ENCODE results near the gene PNPLA7.

The PNPLA7 gene

DNA sequence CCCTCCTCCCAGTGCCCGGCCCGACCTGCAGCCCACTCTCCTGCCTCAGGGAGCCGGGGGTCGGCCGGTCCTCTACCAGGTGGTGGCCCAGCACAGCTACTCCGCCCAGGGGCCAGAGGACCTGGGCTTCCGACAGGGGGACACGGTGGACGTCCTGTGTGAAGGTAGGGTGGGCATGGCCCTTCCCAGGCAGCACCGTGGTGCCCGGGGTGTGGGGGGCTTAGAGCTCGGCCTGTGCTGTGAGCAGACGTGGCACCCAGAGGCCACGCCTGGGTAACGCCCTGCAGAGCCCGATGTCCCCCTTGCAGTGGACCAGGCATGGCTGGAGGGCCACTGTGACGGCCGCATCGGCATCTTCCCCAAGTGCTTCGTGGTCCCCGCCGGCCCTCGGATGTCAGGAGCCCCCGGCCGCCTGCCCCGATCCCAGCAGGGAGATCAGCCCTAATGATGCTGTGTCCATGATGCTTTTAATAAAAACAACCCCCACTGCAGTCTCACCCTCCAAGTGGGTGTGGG, 116.2 kb downstream of the PNPLA7 start:
- no peak for DNase-seq

DNA sequence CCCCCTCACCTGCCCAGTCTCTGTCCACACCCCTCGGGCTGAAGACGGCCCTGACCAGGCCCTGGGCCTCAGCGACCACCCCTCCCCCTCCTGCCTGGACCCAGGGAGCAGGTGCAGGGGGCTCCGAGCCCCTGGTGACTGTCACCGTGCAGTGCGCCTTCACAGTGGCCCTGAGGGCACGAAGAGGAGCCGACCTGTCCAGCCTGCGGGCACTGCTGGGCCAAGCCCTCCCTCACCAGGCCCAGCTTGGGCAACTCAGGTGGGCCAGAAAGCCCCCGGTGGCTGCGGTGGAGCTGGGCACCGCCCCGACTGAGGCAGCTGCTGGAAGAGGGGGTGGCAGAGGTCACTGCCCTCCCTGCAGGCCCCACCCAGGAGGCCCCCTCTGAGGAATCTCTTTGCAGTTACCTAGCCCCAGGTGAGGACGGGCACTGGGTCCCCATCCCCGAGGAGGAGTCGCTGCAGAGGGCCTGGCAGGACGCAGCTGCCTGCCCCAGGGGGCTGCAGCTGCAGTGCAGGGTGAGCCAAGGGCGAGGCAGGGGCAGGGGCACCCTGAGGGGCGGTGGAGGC, 116.8 kb downstream of the PNPLA7 start:
- no peak for DNase-seq

- no peak for DNase-seq
These were observed 117.4 kb downstream of the PNPLA7 start for GRCh38 chr9:137432687-137433348.

DNA sequence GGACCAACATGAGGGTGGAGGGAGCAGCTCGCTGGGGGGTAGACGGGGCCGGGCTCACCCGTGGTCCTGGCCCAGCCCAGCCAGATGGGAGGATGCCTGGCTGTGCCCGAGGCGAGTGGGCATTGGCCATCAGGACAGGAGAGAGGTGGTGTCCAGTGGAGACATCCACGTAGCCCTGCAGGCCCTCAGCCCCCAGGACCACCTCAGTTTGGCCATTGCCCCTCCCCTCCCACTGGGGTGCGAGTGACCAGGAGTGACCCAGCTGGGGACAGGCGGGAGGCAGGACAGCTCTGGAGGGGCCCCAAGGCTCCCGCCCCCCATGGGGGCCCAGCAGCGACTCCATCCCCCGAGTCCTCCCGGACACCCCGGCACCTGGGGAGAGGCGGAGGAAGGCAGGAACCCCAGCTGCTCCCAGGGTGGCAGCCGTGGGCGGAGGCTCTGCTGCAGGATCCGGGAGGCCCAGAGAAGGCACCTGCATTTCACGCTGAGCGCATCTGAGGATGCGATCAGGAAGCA, 118.7 kb downstream of the PNPLA7 start:
- no peak for DNase-seq

DNA sequence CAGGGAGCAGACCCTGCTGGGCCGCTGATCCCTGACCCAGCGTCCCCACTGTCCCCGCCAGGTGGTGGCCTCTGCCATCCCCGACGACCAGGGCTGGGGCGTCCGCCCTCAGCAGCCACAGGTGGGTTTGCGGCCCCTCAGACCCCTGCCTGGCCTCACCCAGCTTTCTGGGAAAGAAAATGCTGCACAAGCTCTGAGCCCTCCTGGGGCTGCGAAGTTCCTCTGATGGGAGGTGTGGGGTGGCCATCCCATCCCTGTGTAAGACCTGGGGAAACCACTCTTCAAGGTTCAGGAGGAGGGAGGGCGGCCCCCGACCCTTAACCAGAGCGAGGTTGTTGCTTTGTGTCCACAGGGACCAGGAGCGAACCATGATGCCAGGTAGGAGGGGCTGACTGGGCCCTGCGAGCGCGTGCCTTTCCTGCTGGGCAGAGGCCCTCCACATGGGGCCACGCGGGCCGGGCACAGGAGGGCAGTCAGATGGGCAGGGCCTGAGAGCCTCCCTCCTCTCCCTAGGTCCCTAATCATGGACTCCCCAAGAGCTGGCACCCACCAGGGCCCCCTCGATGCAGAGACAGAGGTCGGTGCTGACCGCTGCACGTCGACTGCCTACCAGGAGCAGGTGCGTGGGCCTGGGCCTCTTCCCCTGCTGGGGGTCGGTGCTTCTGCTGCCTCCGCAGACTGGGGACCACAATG, 119.3 kb downstream of the PNPLA7 start:
- DNase-seq = no peak

- DNase-seq = no peak
These were observed 120.1 kb downstream of the PNPLA7 start for GRCh38 chr9:137429974-137430722.

- DNase-seq = no peak
These were observed 120.7 kb downstream of the PNPLA7 start for GRCh38 chr9:137429546-137429890.

- no peak for DNase-seq
These were observed 121.2 kb downstream of the PNPLA7 start for GRCh38 chr9:137428841-137429545.

DNA sequence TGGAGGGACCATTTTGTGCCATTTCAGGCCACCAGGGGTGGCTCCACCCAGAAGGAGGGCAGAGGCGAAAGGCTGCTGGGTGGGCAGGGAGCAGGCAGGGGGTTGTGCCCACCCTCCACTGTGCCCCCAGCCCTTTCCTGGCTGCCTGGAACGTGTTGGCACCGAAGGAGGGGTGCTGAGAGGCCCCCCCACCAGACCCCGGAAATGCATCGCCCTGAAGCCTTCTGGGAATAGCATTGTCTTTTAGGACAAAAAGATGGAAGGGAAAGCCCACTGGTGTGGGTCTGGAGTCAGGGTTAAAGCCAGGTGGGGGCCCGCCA, 121.9 kb downstream of the PNPLA7 start:
- DNase-seq = no peak

- no peak for DNase-seq
These were observed 122.5 kb downstream of the PNPLA7 start for GRCh38 chr9:137427454-137428310.

DNA sequence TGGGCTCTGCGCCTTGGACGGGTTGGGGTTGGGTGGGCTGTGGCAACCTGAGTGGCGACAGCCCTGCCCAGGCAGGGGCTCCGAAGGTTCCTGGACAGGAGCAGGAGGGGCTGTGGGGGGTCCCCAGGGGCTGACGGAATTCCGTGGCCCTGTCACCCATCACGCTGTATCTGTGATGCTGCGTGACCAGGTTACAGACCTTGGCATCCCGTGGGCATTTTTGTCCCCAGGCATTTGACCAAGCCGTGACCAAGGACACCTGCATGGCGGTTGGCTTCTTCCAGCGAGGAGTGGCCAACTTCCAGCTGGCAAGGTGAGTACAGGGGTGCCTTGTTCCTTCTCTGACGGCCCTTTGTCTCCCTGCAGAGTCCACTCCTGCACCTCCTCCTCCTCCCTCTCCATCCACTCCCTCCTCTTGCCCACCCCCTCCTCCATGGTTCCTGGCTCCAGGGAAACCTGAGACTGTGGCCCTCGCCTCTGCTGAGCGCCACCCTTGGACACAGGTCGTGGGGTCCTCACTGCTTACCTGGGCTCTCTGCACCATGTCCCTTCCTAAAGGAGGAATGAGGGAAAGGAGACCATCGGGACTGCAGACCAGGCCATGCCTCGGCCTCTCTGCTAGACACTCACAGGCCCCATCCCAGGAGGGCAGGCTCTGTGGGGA, 124.1 kb downstream of the PNPLA7 start:
- DNase-seq = no peak

GRCh38 chr9:137423514-137424291, 126.5 kb downstream of the PNPLA7 start:
- no peak for DNase-seq

DNA sequence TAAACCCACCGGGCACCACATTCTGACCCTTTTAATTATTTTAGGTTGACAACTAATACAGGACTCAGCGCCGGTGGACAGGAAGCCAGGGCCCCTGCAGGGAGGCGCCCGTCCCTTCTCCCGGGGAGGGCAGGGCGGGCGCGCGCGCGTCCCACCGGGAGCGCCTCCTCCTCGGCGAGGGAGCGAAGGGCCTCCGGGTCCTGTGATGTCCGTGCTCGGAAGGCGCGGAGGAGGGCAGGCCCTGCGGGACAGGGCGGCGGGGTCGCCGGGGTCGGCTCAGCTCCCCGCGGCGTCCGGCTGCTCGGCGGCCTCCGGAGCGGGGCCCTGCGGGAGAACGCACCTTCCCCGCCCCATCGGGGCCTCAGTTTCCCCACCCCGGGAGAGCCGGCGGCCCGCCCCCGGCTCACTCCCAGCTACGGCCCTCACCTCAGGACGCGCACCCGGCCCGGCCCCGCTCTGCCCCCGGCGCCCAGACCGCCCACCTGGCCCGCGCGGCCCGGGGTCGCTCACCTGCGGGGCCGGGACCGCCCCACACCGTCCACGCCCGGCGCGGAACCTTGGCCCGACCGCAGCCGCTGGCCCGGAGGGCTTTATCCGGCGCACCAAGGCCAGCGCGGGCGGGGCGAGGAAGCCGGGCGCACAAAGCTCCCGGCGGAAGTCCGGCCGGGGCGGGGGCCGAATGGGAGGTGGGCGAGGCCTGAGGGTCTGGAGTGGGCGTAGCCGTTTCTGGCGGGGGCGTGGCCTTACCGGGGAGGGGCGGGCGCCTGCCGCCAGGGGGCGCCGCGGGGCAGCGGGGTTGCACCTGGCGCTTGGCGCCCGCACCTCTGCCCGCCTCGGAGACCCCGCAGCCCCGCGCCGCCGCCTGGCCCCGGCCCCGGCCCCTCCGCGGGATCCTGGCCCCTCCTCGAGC, 127.3 kb downstream of the PNPLA7 start, which contains the start of the genes EXD3 and NOXA1:
Gene EXD3, minus strand, starts transcription at position 559 of the 910 bp plus-strand sequence. CDS start 27,805 bp downstream, outside the sequence.
Gene NOXA1, plus strand, starts transcription at position 790 of the 910 bp plus-strand sequence. CDS start 137 bp downstream, outside the sequence.
- peak; percentile 89 to 94 (median 92) for DNase-seq

- DNase-seq = no peak
These were observed 128.2 kb downstream of the PNPLA7 start for GRCh38 chr9:137421838-137422603.

DNA sequence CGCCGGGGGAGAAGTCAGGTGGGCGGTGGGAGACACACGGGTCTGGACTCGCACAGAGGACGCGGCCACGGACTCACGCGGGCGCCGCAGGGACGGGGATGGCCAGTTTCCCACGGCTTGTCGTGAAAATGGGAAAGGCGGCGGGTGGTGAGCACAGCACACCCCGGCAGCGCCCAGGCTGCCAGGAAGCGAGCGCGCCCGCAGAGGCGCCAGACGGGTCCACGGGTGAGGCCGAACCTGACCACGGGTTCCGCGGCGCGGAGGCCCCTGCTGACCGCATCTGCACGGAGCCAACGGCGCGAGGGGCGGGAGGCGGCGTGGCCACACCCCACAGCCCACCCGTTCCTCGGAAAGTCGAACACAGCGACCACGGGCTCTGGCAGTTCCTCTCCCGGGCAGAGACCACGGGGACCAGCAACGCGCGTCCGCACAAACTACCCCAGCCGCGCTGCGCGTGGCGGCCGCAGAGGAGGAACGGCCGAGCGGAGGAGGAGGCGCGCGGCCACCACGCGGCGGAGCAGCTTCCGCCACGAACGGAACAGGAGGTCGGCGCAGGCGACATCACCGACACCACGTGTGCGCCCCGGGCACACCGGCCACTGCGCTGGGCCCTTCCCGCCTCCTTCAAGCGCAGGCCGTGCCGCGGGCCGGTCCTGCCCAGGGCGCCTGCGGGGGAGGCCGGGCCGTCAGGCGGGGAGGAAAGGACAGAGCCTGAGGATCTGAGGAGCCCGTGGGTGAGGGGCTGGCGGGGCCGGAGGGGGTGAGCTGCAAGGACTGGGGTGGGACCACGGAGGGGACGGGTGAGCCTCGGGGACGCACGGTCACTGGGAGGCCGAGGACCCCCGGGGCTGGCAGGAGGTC, 132.8 kb downstream of the PNPLA7 start:
- DNase-seq = no peak

- DNase-seq = no peak
These were observed 133.5 kb downstream of the PNPLA7 start for GRCh38 chr9:137416563-137417151.
